ENCODE results near the gene BACE1-AS. TPM values are rescaled to one million over a fixed set of nuclear protein-coding genes. Genes with fewer than 3 reads are reported as not detected.
"Not testable (repeated sequence)": the region's sequence is repeated elsewhere in the genome, so short reads cannot be mapped to it uniquely, and the experiment has no call there.

The BACE1-AS gene
- total RNA-seq, 4 donors from 2014 or later: 4.3 to 9.4 (median 6.6) TPM

DNA sequence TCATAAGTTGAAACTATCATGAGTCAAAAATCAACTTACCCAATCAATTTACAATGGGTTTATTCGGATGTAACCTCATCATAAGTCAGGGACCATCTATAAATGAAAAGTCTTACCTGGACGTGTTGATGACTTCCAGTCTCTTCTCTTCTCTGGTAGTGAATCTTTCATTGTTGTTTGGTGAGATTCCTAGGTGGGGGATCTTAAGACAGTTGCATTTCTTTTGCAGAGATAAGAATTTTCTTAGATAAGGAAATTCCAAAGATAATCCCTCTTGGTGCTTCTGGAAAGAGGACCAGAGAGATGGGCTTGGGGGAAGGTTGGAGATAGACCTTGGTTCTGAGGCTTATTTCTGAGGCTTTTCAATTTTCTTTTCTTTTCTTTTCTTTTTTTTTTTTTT lies 21.3 kb upstream of the BACE1-AS start:
- TF ChIP-seq, protein P1, sequence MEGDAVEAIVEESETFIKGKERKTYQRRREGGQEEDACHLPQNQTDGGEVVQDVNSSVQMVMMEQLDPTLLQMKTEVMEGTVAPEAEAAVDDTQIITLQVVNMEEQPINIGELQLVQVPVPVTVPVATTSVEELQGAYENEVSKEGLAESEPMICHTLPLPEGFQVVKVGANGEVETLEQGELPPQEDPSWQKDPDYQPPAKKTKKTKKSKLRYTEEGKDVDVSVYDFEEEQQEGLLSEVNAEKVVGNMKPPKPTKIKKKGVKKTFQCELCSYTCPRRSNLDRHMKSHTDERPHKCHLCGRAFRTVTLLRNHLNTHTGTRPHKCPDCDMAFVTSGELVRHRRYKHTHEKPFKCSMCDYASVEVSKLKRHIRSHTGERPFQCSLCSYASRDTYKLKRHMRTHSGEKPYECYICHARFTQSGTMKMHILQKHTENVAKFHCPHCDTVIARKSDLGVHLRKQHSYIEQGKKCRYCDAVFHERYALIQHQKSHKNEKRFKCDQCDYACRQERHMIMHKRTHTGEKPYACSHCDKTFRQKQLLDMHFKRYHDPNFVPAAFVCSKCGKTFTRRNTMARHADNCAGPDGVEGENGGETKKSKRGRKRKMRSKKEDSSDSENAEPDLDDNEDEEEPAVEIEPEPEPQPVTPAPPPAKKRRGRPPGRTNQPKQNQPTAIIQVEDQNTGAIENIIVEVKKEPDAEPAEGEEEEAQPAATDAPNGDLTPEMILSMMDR (IDR thresholded peaks at IDR 0.05): no peak
- TF ChIP-seq POLR2A (IDR thresholded peaks at IDR 0.05) (no peak), EP300 (IDR thresholded peaks at IDR 0.05) (no peak)
- Histone ChIP-seq H3K27ac (no peak overlapping the region), H3K36me3 (peaks cover 0 to 50% (median 0%) of the 10 kb centered on the region in 3 donors), H3K4me3 (no peak overlapping the region), H3K9me3 (no peaks in the 10 kb centered on the region), H3K4me1 (no peaks in the 10 kb centered on the region), H3K27me3 (no peaks in the 10 kb centered on the region)
- no peak for DNase-seq (ENCODE audit: low spot score in 2 of 2)
- 88 to 91% methylated on average over 2 of the region's 2 CpGs for WGBS, 2 donors

DNA sequence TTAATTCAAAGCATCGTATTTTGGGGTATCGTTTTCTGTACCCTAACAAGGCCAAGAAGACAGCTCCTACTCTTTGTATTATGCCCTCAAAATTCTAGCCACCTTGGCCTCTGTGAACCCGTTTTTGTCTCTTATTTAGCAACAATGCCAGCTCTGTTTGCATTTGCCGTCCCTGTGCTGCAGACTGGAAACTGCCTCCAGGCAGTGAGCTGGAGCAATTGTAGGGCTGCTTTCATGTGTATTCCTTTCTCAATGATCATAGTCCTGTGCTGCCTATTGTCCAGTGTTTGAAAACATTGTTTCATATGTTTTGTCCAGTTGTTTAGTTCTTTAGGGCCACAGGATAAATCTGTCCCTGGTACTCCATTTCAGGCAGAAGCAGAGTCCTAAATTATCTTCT lies 19.9 kb upstream of the BACE1-AS start:
- no peak for DNase-seq (ENCODE audit: low spot score in 2 of 2)
- H3K27ac ChIP-seq: no peak overlapping the region
- H3K27me3 ChIP-seq: no peaks in the 10 kb centered on the region
- no peak overlapping the region for H3K4me3 ChIP-seq
- no peaks in the 10 kb centered on the region for H3K4me1 ChIP-seq
- 55 to 66% methylated on average over 4 of the region's 4 CpGs for WGBS, 2 donors
- TF ChIP-seq, protein P1 (IDR thresholded peaks at IDR 0.05): no peak
- TF ChIP-seq EP300 (IDR thresholded peaks at IDR 0.05) (no peak), POLR2A (IDR thresholded peaks at IDR 0.05) (no peak)
- no peaks in the 10 kb centered on the region for H3K9me3 ChIP-seq
- H3K36me3 ChIP-seq: peaks cover 0 to 46% (median 0%) of the 10 kb centered on the region in 3 donors

DNA sequence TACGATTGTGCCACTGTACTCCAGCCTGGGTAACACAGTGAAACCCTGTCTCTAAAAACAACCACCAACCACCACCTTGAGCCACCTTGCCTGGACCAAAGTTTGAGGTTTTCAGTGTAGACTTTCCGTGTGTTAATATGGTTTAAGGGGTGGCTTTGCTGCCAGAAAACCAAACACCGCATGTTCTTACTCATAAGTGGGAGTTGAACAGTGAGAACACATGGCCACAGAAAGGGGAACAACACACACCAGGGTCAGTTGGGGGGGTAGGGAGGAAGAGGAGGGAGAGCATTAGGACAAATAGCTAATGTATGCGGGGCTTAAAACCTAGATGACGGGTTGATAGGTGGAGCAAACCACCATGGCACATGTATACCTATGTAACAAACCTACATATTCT lies 19.0 kb upstream of the BACE1-AS start:
- WGBS, 2 donors: 97 to 98% methylated on average over 5 of the region's 5 CpGs
- H3K36me3 ChIP-seq: peaks cover 0 to 39% (median 0%) of the 10 kb centered on the region in 3 donors
- not testable (repeated sequence) for H3K27me3 ChIP-seq; H3K4me1 ChIP-seq; H3K27ac ChIP-seq; DNase-seq (ENCODE audit: low spot score in 2 of 2); H3K4me3 ChIP-seq; H3K9me3 ChIP-seq

DNA sequence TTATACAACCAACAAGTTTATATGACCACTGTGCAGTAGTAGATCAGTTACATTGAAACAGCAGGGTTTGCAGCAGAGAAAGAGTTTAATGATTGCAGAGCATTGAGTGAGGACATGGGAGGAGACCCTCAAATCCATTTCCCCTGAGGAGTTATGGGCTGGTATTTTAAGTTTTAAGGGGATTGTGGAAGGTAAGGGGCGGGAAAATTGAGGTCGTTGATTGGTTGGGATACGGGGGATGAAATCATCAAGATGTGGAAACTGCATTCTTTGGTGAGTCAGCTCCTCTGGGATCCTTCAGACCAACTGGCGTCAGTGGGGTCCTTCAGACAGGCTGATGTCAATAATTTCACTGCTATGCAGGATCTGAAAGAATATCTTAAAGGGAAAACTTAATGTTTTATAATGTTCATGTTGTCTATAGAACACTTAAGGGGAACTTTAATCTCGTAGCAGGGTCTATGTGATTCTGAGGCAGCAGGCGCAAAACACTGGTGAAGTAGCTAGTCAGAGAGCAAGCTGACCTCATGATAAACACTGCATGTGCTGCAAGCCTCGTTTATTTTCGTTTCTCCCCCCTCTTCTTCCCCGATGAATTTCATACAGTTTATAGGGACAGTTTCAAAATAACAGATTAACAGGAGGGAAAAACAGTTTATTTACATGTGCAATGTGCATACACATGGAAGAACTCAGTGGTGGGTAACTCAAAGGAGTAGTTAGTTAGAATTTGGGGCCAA lies 17.4 kb upstream of the BACE1-AS start:
- no peak for DNase-seq (ENCODE audit: low spot score in 2 of 2)
- 81 to 84% methylated on average over 9 of the region's 9 CpGs for WGBS, 2 donors
- TF ChIP-seq, protein P1 (IDR thresholded peaks at IDR 0.05): no peak
- TF ChIP-seq POLR2A (IDR thresholded peaks at IDR 0.05) (no peak), EP300 (IDR thresholded peaks at IDR 0.05) (no peak)

DNA sequence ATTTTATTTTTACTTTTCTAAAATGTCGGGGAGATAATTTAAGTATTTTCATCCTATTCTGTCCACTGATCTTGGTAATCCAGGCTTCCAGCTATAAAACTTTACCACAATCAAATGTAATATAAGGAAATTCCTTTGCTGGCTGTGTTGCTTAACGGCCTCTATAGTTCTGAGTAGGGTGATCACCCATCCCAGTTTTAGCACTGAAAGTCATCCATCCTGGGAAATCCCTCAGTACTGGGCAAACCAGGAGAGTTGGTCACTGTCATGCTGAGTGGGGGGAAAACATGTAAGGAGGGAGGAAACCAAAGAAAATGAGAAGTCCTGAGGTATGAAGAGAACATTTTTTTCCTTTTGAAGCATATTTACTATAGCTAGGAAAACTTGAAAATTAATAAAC lies 12.8 kb upstream of the BACE1-AS start:
- Histone ChIP-seq H3K4me3 (no peak overlapping the region), H3K27me3 (no peaks in the 10 kb centered on the region), H3K4me1 (no peaks in the 10 kb centered on the region), H3K36me3 (peaks cover 0 to 56% (median 0%) of the 10 kb centered on the region in 3 donors), H3K27ac (no peak overlapping the region), H3K9me3 (no peaks in the 10 kb centered on the region)
- no peak for DNase-seq (ENCODE audit: low spot score in 2 of 2)
- WGBS, 2 donors: 79 to 80% methylated on average over 2 of the region's 2 CpGs
- TF ChIP-seq POLR2A (IDR thresholded peaks at IDR 0.05): no peak
- TF ChIP-seq, protein P1 (IDR thresholded peaks at IDR 0.05): no peak
- TF ChIP-seq EP300 (IDR thresholded peaks at IDR 0.05): no peak

More for the DNA sequence above, 17.4 kb upstream of the BACE1-AS start:
- Histone ChIP-seq H3K9me3 (no peaks in the 10 kb centered on the region), H3K4me1 (no peaks in the 10 kb centered on the region), H3K27me3 (no peaks in the 10 kb centered on the region), H3K4me3 (no peak overlapping the region), H3K36me3 (peaks cover 0 to 31% (median 0%) of the 10 kb centered on the region in 3 donors), H3K27ac (no peak overlapping the region)

All from tibial nerve (tissue), 4 donors.